ENCODE data around the gene MMP13. TPM values are rescaled to one million over a fixed set of nuclear protein-coding genes. Genes with fewer than 3 reads are reported as not detected.

MMP13 gene
- total and polyA plus RNA-seq, 2 of the 13 experiments (the other 11 are each of a cell fraction or from before 2014, with no cell fraction given) = not detected

DNA sequence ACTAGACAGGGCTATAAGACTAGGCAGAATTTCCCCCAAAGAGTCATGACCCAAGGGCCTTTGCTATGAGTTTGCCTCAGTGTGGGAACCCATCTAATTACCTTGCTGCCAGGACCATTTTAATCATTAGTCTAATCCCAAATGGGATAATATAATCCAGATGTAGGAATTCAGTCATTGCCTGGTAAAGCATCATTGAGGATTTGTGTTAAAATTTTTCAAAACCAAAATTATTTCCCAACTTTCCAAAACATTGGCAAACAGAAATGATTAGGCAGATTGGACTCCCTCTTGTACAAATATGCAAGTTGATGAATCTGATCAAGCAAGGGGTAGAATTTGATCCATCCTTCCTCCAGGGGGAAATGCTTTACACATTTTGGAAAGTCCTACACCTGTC, 16.2 kb upstream of the MMP13 start:
- H2AFZ ChIP-seq (ENCODE audit: low read length) = no peak overlapping the region
- DNase-seq (ENCODE audit: low spot score) (no peak), ATAC-seq (no peak), FAIRE-seq (no peak)
- no peak for TF ChIP-seq NR2C2 (CRISPR knock-in tag; IDR thresholded peaks at IDR 0.05; ENCODE audit: borderline replicate concordance)
- no peak for TF ChIP-seq ZNF331 (CRISPR knock-in tag; IDR thresholded peaks at IDR 0.05)
- TF ChIP-seq SNAI1 (CRISPR knock-in tag; IDR thresholded peaks at IDR 0.05; ENCODE audit: borderline replicate concordance) = no peak
- TF ChIP-seq ZNF292 (CRISPR knock-in tag; IDR thresholded peaks at IDR 0.05; ENCODE audit: borderline replicate concordance, low read depth) = no peak
- H3K9ac ChIP-seq (ENCODE audit: insufficient read depth, low read depth, low read length) = no peak overlapping the region
- no TSS peak for BruUV-seq (replicated peaks)
- CTCF ChIA-PET (ENCODE audit: low intra/inter-chr PET ratio, low total read pairs) = no interaction called here
- H3K36me3 ChIP-seq (replicated peaks in 1 of 2; ENCODE audit: control insufficient read depth in 1 of 2, insufficient read depth in 2 of 2, low read length in 2 of 2) = no peaks in the 10 kb centered on the region
- H3K4me1 ChIP-seq (ENCODE audit: insufficient read depth, low read length) = no peaks in the 10 kb centered on the region
- no peaks in the 10 kb centered on the region for H3K9me3 ChIP-seq (ENCODE audit: low read length)
- H4K20me1 ChIP-seq (ENCODE audit: insufficient read depth, low read length) = no peaks in the 10 kb centered on the region
- H3K4me2 ChIP-seq (ENCODE audit: low read depth, low read length) = no peak overlapping the region
- intact Hi-C loops (cut with micrococcal nuclease; ENCODE audit: unreplicated experiment) (no loop called here), in situ Hi-C loops (cut with HindIII; ENCODE audit: extremely low pct_ligation_motif_present, low pct_unique_long_range_greater_than_20kb) (no loop called here)
- H3K4me3 ChIP-seq (replicated peaks in 1 of 3; ENCODE audit: insufficient read depth in 1 of 3, low read depth in 2 of 3, low read length in 3 of 3) = no peak overlapping the region
- no peak overlapping the region for H3K27ac ChIP-seq (ENCODE audit: extremely low read length, insufficient read depth, low read length)
- POLR2A ChIA-PET = no interaction called here
- H3K27me3 ChIP-seq (ENCODE audit: control insufficient read depth in 1 of 2, insufficient read depth in 2 of 2, low read length in 2 of 2) = no peaks in the 10 kb centered on the region
- no peaks in the 10 kb centered on the region for H3K79me2 ChIP-seq (ENCODE audit: insufficient read depth, low read length)

- in situ Hi-C loops (cut with HindIII; ENCODE audit: extremely low pct_ligation_motif_present, low pct_unique_long_range_greater_than_20kb) (no loop called here), intact Hi-C loops (cut with micrococcal nuclease; ENCODE audit: unreplicated experiment) (no loop called here)
- BruUV-seq (replicated peaks) = no TSS peak
- no peaks in the 10 kb centered on the region for H3K27me3 ChIP-seq (ENCODE audit: control insufficient read depth in 1 of 2, insufficient read depth in 2 of 2, low read length in 2 of 2)
- no peak for DNase-seq (ENCODE audit: low spot score)
- ChIA-PET CTCF (ENCODE audit: low intra/inter-chr PET ratio, low total read pairs) (no interaction called here), POLR2A (no interaction called here)
- H2AFZ ChIP-seq (ENCODE audit: low read length) = no peak overlapping the region
- ATAC-seq = no peak
- WGBS (ENCODE audit: low lambda C conversion rate) = 34% methylated on average over 1 of the region's 1 CpG
- H3K36me3 ChIP-seq (replicated peaks in 1 of 2; ENCODE audit: control insufficient read depth in 1 of 2, insufficient read depth in 2 of 2, low read length in 2 of 2) = no peaks in the 10 kb centered on the region
- no peaks in the 10 kb centered on the region for H3K79me2 ChIP-seq (ENCODE audit: insufficient read depth, low read length)
- no peak overlapping the region for H3K4me3 ChIP-seq (replicated peaks in 1 of 3; ENCODE audit: insufficient read depth in 1 of 3, low read depth in 2 of 3, low read length in 3 of 3)
- FAIRE-seq = no peak
- no peak overlapping the region for H3K27ac ChIP-seq (ENCODE audit: extremely low read length, insufficient read depth, low read length)
- H3K9me3 ChIP-seq (ENCODE audit: low read length) = no peaks in the 10 kb centered on the region
- TF ChIP-seq SALL2 (CRISPR knock-in tag; IDR thresholded peaks at IDR 0.05) (no peak), HOXA7 (CRISPR knock-in tag; IDR thresholded peaks at IDR 0.05) (no peak), NFIB (CRISPR knock-in tag; IDR thresholded peaks at IDR 0.05; ENCODE audit: borderline replicate concordance) (no peak), CBFB (CRISPR knock-in tag; IDR thresholded peaks at IDR 0.05) (no peak), ZNF12 (CRISPR knock-in tag; IDR thresholded peaks at IDR 0.05) (no peak), ZNF432 (CRISPR knock-in tag; IDR thresholded peaks at IDR 0.05; ENCODE audit: borderline replicate concordance) (no peak), ZNF550 (CRISPR knock-in tag; IDR thresholded peaks at IDR 0.05; ENCODE audit: borderline replicate concordance) (no peak), ZNF558 (CRISPR knock-in tag; IDR thresholded peaks at IDR 0.05; ENCODE audit: borderline replicate concordance) (no peak), ZNF781 (CRISPR knock-in tag; IDR thresholded peaks at IDR 0.05; ENCODE audit: borderline replicate concordance, not compliant biosample characterization) (no peak)
- TF ChIP-seq, protein P1, sequence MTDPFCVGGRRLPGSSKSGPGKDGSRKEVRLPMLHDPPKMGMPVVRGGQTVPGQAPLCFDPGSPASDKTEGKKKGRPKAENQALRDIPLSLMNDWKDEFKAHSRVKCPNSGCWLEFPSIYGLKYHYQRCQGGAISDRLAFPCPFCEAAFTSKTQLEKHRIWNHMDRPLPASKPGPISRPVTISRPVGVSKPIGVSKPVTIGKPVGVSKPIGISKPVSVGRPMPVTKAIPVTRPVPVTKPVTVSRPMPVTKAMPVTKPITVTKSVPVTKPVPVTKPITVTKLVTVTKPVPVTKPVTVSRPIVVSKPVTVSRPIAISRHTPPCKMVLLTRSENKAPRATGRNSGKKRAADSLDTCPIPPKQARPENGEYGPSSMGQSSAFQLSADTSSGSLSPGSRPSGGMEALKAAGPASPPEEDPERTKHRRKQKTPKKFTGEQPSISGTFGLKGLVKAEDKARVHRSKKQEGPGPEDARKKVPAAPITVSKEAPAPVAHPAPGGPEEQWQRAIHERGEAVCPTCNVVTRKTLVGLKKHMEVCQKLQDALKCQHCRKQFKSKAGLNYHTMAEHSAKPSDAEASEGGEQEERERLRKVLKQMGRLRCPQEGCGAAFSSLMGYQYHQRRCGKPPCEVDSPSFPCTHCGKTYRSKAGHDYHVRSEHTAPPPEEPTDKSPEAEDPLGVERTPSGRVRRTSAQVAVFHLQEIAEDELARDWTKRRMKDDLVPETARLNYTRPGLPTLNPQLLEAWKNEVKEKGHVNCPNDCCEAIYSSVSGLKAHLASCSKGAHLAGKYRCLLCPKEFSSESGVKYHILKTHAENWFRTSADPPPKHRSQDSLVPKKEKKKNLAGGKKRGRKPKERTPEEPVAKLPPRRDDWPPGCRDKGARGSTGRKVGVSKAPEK (CRISPR knock-in tag; IDR thresholded peaks at IDR 0.05; ENCODE audit: borderline replicate concordance) = no peak
- no peak overlapping the region for H3K9ac ChIP-seq (ENCODE audit: insufficient read depth, low read depth, low read length)
- no peak overlapping the region for H3K4me2 ChIP-seq (ENCODE audit: low read depth, low read length)
- H4K20me1 ChIP-seq (ENCODE audit: insufficient read depth, low read length) = no peaks in the 10 kb centered on the region
- H3K4me1 ChIP-seq (ENCODE audit: insufficient read depth, low read length) = no peaks in the 10 kb centered on the region
These were observed 12.0 kb upstream of the MMP13 start for GRCh38 chr11:102967497-102967896.
